Skeletal muscle cell (primary cell): ENCODE measurements around the gene ZNF319.

Experiments
- DNase-seq: peaks from one replicate; pipeline ENCODE4 v3.0.0-alpha.2; 2010; ENCODE audit warnings: low read depth
- H3K4me3 ChIP-seq: 2 replicates; pipeline ENCODE4 v1.5.1; 2011; ENCODE audit warnings: low read depth, mild to moderate bottlenecking, control low read depth, low read length, moderate library complexity

ZNF319 gene

GRCh38 chr16:58000706-58001676 lies 519 bp upstream of the ZNF319 start, which contains the start of gene USB1:
Gene USB1, plus strand, starts transcription at chr16:58001407. Its CDS starts 77 bp downstream, at chr16:58001484.
- no peak for DNase-seq
- peak within 1 kb of the TSS; percentile 74 for H3K4me3 ChIP-seq

- DNase-seq = no peak
- peak overlapping the region; percentile 74 for H3K4me3 ChIP-seq
Observed at GRCh38 chr16:57999366-57999970, 1.0 kb downstream of the ZNF319 start.

- DNase-seq = no peak
- H3K4me3 ChIP-seq = no peak overlapping the region
Observed at GRCh38 chr16:57998992-57999365, 1.5 kb downstream of the ZNF319 start.

GRCh38 chr16:57998486-57998885 lies 2.0 kb downstream of the ZNF319 start:
- DNase-seq = no peak
- H3K4me3 ChIP-seq = no peak overlapping the region

- no peak for DNase-seq
- no peak overlapping the region for H3K4me3 ChIP-seq
Observed at GRCh38 chr16:57997528-57998265, 2.8 kb downstream of the ZNF319 start.

- H3K4me3 ChIP-seq = no peak overlapping the region
Observed at GRCh38 chr16:57997176-57997527, 3.3 kb downstream of the ZNF319 start.

GRCh38 chr16:57996406-57997175 lies 3.9 kb downstream of the ZNF319 start:
- DNase-seq = no peak
- H3K4me3 ChIP-seq = no peak overlapping the region

More at GRCh38 chr16:57997176-57997527, 3.3 kb downstream of the ZNF319 start:
- DNase-seq = no peak

- H3K4me3 ChIP-seq = no peak overlapping the region
- no peak for DNase-seq
Observed at GRCh38 chr16:57995721-57996405, 4.6 kb downstream of the ZNF319 start.

GRCh38 chr16:57994778-57995177 lies 5.7 kb downstream of the ZNF319 start:
- DNase-seq = no peak
- no peak overlapping the region for H3K4me3 ChIP-seq

GRCh38 chr16:57994361-57994760 lies 6.1 kb downstream of the ZNF319 start:
- H3K4me3 ChIP-seq = no peak overlapping the region
- DNase-seq = no peak

GRCh38 chr16:57993897-57994296 lies 6.6 kb downstream of the ZNF319 start:
- DNase-seq = no peak
- no peak overlapping the region for H3K4me3 ChIP-seq

- no peak for DNase-seq
- no peak overlapping the region for H3K4me3 ChIP-seq
Observed at GRCh38 chr16:57993438-57993837, 7.0 kb downstream of the ZNF319 start.

GRCh38 chr16:57992084-57992483 lies 8.4 kb downstream of the ZNF319 start:
- H3K4me3 ChIP-seq = no peak overlapping the region
- DNase-seq = no peak

- no peak overlapping the region for H3K4me3 ChIP-seq
- DNase-seq = no peak
Observed at GRCh38 chr16:57991551-57992059, 8.9 kb downstream of the ZNF319 start.

GRCh38 chr16:57988929-57989328 lies 11.5 kb downstream of the ZNF319 start:
- no peak for DNase-seq
- H3K4me3 ChIP-seq = no peak overlapping the region

- H3K4me3 ChIP-seq = no peak overlapping the region
- DNase-seq = no peak
Observed at GRCh38 chr16:57987441-57988177, 12.9 kb downstream of the ZNF319 start.

- no peak overlapping the region for H3K4me3 ChIP-seq
- no peak for DNase-seq
Observed at GRCh38 chr16:57986196-57986595, 14.3 kb downstream of the ZNF319 start.
